HG02973 (cell line): ENCODE results near the gene SMIM36.
A peak's percentile ranks its signal among the peaks of the same experiment; 100 is the strongest.
"Not testable (repeated sequence)": the region's sequence is repeated elsewhere in the genome, so short reads cannot be mapped to it uniquely, and the experiment has no call there.

Experiments used
- ATAC-seq: cut with Tn5 transposase; IDR thresholded peaks from one replicate; pipeline ENCODE4 v1.9.1; 2021; ENCODE audit warnings: moderate library complexity; ENCODE audit not compliant: unreplicated experiment

SMIM36 gene

DNA sequence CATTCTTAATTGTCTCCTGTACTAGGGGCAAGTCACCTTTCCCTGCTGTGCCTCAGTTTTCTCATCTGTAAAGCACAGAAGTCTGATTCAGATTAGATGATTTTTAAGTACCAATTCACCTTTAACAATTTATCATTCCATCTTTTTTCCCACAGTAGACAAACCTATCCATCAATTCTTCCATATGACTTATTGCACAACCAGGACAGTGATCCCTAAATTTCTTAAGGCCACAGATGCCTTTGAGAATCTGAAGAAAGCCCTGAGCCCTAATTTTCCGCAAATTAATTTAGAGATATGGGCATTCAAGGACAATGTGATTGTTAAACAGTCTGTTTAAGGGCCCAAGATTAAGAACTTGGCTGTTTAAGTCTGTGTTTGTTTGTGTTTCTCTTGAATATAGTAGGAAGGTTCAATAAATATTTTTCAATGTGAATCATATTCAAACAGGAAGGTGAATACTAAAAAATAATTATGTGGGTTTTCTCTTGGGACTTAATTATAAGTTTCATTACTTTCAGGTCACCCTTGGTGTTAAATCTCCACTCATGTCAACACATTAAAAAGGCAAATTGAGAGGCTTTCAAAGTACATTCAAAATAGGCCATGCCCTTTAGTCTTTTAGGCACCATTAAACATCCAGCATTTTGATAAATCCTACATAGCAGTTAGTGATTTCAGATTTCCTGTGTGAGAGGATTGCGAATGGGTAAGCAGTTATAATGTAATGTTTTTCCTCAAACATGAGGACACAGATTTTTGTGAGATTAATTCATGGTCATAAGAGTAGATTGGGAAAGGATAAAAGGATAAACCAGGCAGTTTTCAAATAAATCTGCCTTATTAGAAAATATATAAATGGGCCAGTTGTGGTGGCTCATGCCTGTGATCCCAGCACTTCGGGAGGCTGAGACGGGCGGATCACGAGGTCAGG, 54.7 kb downstream of the SMIM36 start:
- ATAC-seq, result no peak

DNA sequence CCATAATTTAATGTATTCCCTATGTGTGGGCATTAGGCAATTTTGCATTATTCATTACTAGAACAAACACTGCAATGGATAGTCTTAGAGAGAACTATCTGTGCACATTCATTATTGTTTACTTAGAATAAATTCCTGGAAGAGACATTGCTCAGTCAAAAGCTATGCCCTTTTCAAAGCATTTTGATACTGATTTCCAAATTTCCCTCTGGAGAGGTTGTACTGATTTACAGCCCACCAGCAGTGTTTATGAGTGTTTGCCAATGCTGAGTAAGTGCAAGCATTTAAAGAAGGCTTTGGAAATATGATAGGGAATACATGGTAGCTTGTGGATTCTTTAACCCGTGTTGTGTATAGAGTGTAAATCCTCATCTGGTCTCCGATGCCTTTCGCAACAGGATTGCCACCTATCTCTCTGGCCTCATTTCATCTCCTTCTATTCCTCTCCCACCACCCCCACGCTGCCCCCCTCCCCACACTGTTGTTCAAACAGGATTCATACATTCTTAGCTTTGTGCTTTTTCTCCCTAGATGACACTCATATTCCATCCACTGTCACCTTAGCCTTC, 56.3 kb downstream of the SMIM36 start:
- ATAC-seq, result no peak

DNA sequence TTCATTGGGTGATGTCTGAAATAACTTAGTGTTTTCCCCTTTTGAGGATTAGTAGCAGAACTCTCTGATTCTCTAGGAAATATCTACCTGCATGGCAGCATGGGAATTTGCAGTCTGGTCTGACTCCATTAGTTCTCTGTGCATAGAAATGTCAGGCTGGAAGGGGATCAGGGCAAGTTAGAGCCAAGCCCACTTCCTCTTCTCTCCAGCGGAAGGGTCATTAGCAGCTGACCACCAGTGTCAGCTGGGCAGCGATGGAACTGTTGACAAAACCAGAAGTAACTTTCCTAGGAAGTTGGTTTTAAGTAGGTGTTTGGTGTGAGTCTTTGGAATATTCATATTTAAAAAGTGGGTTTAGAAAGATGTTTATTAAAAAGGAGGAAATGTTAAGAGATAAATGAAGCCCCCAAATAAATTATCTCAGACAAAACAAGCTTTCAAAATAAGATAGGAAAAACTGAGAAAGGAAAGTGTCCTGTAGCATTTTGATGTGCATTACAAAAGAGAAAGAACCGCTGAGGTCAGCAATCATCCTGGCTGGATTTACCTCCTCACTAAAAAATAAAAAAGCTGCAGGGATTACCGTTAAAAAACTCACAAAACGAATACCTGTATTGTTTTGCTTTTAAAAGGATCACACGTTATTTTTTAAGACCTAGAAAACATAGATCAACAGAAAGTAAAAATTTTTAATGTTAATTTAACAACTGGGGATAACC, 57.3 kb downstream of the SMIM36 start:
- ATAC-seq, result no peak

DNA sequence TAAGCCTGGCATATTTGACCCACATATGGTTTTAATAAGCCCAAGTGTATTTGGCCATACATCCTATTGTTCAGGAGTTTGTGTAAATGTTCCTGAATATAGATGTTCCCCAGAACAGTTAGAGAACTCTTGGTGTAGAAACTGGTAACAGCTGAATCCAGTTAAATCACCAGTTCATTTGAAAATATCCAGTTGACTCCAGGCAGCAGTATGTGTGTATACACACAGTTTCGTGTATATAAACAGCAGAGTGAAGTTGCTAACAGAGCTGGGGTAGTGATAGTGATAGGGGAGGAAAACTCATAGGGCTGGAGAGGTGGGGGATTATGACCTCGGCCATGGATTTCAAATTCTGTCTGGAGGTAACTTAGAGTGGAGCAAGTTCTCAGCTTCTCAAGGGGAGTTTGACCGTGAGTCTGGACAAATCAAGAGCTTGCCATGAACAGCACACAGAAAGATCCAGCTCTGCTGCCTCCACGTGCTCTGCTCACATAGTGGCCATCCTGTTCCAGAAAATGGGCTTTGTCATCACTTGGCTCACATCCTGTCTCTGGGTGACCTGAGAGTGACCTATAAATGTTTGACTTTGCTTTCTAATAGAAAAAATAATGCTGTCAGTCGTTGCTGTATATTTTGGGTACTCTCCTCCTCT, 59.0 kb downstream of the SMIM36 start:
- no peak for ATAC-seq

DNA sequence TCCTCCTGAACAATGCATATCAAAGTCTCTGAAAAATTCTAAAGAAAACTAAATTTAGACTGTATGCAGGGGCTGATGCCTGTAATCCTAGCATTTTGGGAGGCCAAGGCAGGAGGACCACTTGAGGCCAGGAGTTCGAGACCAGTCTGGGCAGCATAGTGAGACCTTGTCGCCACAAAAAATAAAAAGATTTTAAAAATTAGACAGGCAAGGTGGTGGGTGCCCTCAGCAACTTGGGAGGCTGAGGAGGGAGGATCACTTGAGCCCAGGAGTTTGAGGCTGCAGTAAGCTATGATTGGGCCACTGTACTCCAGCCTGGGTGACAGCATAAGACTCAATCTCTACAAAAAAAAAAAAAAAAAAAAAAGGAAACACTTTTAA, 59.5 kb downstream of the SMIM36 start:
- no peak for ATAC-seq

DNA sequence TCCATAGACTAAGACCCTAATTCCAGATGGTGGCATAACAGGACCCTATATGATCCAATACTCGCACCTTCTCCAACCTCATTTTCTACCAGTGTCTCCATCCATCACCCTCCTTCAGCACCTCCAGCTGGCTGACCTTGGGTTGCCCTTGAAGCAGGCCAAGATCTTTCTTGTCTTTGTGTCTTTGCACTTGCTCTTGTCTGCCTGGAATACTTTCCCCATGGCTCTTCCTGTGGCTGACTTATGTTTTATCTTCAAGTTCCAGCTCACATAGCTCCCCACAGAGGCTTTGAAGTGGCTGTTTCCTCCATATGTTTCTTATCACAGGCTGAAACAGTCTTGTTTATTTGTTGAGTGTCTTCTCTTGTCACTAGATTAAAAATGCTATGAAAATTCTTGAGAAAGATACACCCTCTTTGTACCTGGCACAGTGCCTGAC, 60.0 kb downstream of the SMIM36 start:
- ATAC-seq, result no peak

DNA sequence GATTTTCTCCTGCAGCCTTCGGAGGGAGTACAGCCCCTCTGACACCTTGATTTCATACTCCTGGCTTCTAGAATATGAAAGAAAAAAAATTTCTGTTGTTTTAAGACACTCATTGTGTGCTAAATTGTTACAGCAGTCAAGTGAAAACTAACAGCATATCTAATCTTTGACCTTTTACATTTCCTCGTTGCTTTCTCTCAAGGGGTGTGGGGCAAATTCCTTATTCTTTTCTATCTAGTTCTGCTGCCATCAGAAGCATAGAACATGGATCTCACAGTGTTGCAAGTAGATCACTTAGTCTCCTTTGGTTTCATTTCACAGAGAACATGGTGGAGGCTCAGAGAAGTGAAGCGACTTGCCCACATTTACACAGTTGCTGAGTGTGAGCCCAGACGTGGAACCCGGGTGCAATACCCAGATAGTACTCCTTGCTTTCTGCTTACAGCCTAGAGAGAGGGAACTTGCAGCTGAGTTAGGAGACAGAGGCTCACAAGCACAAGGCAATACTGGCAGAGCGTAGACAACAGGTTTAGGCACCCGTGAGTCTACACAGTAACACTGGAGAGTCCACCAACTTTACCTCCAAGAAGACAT, 60.9 kb downstream of the SMIM36 start:
- no peak for ATAC-seq

DNA sequence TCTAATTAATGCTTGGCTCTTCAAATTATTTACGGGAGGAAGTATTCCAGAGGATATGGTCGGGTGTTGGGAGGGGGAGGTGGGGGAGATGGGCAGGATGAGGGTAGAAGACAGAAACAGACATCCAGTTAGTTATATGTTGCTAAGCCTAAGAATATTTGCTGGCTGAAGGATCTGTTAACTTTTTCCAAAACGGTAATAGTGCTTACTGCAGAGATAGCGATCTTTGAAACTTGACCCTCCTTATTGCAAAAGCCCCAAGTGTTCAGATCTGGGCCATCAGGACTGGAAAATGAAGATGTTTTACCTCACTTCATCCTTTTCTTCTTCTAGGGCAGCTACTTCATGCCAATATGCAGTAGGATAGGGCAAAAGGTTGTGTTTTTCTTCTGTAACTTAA, 62.6 kb downstream of the SMIM36 start:
- no peak for ATAC-seq

DNA sequence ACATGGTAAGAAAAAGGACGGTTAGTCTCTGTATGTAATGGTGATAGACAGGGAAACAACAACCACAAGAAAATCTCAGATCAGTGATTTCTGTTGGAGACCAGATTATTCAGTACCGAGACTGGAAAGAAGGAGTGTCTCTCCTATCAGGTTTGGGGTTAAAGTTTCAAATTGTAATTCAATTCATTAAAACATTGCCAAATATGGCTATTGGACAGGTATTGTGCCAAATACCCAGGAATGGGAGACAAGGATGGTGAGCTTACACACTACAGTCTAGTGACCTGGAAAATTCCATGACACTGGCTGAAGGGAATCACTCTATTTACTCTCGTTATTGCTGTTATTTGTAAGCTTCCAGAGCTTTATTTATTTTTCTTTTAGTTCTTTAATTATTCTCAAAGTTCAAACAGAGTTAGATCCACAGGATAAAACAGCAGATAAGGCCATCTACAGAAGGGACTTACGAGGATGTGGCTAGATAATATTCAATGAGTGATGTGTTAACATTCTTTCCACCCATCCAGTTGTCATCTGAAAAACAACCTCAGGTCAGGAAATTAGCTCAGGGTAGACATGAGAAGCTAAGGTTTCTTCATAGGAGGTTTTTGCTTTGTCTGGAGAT, 64.6 kb downstream of the SMIM36 start:
- no peak for ATAC-seq

DNA sequence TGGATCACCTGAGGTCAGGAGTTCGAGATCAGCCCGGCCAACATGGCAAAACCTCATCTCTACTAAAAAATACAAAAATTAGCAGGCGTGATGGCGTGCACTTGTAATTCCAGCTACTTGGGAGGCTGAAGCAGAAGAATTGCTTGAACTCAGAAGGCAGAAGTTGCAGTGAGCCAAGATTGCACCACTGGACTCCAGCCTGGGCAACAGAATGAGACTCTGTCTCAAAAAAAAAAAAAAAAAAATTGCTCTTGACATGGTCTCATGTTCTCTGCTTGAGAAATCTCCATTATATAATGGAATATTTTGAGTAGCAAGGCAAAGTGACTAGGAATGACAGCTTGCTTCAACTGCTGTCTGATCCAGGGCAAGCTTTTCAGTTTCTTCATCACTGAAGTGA, 65.2 kb downstream of the SMIM36 start:
- not testable (repeated sequence) for ATAC-seq

DNA sequence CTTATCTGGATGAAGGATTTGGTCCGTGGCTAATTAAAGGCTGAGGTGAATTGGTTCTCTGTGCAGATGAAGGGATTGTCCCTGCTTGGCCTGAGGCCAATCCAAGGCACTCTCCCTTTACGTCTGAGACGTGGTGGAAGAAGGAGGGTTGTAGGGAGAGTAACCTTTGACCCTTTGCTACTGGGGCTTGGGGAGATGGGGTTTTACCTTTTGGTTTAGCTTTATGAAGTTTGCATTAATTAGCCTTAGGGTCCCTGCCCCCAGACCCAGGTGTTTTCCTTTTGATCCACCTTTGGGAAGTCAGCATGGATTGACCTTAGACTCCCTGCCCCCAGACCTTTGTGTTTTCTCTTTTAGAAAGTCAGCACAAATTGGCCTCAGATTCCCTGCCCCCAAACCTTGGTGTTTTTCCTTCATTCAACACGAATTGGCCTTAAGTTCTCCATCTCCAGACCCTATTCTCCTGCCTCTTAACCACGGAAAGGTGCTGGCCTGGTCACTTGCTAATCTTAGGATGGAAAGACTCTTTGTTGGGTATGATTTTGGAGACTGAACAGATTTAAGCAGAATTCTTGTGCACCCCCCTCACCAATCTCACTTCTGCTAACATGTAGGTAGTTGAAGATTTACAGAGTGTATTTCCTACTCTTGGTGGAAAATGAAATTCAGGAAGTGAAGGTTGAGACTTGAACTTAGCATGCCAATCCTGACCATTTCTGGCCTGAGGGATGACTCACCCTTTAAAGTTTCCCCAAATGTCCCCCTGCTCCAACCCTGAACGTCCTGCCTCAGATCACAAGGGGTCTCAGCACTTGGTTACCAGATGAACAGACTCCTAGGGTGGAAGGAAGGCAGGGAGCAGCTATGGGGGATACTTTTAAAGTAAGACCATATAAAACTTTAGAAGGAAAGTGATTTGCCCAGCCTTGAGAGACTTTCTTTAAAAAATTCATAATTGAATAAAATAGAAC, 66.5 kb downstream of the SMIM36 start:
- ATAC-seq, result peak; percentile 64

DNA sequence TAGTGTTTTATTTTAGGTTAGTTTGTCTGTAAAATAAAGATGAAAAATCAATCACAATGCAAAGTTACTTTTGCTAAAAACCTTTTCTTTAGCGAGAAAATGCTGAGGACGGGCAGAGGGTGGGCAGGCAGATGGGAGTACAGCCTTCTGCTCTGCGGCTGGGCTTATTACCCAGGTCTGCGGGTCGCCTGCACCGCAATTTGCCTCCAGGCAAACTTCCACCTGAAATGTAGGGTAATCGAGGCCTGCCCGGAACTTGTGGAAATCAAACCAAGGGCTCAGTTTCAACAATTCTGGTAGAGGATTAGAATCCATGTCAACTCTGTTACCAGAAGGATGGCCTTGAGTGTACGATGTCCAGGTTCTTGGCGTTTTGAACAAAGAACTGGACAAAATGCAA, 67.3 kb downstream of the SMIM36 start:
- no peak for ATAC-seq

DNA sequence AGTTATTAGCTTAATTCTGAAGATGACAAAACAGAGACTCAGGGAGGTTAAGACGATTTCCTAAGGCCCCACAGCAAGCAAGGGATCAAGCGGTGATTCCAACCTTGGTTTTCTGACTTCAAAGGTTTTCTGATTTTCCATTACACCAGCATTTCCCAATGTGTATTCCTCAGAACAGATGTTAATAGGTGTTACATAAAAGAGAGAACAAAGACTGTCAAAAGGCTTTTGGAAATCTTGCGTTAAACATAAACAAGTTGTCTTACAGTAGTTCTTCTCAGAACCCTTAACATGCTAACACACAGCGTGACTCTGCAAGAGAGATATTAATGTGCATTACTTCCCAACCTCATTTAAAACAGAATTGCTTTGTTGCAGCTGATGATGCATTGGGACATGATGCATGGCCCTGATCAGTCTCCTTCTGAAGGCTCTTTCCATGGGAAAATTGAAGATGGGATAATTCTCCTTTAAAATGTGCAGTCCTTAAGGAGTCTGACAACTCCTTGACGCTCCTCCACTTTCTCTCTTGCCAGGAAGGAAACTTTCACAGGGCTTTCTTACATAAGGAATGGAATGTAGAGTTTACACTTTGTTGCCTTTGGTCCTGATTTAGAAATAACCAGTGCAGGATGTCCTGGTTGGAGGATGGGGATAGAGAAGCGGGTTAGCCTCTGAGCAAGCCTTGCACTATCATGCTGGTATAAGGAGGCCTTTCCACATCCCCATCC, 68.1 kb downstream of the SMIM36 start:
- no peak for ATAC-seq

DNA sequence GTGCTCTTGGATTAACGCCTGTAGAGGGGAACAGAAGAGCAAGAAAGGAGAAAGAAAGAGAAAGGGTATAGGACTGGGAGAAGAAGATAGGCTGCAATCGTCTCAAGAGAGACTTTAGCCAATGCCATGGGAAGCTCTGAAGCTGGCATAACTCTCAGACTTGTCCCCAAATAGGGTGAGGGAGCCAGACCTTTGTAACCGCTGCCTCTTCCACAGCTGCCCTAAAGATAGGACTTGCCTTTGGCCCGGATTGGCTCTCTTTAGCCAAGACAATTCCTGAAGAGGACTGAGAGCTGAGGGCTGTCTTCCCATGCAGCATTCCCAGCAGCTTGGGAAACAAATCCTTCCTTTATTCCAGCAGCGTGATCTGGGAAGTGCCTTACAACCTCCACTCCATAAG, 68.8 kb downstream of the SMIM36 start:
- no peak for ATAC-seq

DNA sequence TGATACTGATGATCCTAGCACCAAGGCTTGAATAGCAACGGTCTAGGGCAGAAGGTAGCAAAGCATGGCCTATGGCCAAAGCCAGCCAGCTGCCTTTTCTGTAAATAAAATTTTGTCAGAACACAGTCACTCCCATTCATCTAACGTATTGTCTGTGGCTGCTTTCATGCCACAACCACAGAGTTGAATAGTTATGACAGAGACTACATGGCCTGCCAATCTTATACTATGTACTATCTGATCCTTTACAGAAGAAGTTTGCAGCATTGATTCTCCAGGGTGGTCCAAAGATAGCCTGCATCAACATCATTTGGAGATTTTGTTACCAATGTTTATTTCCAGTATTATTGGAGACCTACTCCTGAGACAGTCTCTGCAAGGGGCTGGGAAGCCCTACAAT, 69.7 kb downstream of the SMIM36 start:
- no peak for ATAC-seq

DNA sequence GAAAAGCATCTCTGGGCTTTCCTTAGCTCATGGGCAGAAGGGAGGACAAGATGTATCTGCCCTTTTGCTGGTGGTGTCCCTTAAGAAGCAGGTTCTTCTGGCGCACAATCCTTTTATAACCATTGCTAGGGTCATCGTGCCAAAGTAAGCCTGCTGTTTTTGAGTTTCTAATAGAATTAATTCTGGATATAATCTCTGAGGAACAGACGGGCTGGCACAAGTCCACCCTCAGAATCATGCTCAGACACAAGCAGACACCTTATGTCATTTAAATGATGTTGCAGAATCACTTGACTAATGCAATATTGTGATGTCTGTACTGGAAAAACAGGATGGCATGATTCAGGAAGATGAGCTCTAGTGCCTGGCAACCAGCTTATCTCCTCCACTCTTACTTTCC, 70.9 kb downstream of the SMIM36 start:
- ATAC-seq, result no peak

DNA sequence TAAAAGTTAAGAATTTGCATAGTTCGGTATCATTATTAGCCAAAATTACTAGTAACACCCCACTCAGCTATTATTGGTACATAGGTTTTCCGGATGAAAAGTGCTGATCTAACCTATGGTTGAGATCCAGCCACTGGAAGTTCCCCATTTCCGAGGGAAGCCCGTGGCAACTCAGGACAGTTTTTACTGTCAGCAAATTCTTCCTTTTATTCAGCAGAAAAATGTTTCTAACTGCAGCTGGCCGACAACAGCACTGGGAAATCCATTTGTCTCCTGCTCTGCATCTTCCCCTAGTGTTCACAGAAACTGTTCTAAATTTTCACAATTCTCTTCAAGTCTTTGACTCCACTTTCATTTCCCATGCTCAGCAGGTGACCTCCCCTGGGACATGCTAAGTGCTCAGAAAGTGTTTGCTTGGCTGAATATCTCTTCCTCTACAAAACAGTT, 74.1 kb downstream of the SMIM36 start:
- ATAC-seq, result peak; percentile 70
